ENCODE data around the gene MIA3. TPM values are rescaled to one million over a fixed set of nuclear protein-coding genes. Genes with fewer than 3 reads are reported as not detected.

Gene MIA3
- total RNA-seq, 1 experiment from 2014 or later, result 56.3 TPM

DNA sequence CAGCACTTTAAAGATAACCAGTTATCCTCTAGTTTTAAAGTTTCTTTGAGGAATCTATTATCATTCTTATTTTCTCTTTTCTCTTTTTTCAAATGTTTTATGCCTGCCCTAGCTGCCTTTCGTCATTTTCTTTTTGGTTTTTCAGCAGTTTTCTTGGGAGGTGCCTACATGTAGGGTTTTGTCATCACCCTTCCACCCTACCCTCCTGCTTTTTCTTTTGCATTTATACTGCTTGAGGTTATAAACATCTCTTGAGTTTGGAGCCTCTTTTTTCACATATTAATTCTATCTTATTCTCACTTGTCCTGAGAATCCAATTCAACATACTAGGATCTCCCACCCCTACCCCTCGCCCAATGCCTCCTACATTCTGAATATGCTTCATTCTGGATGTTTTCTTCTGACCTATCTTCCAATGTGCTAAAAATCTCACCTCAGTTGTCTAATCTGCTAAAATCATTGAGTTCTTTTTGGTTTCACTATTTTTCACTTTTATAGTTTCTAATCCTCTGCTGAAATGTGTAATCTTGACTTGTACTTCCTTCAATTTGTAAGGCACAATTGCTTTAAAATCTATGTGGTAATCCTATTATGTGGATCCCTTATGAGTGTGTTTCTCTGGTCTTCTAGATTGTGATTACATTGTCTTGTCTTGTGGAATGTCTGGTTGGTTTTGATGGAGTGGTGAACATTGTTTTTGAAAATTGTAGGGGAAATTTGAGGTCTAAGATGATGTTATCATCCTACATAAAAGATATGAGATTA, 38.7 kb downstream of the MIA3 start:
- Histone ChIP-seq H3K27ac (ENCODE audit: low read depth, low read length, poor library complexity, severe bottlenecking) (no peak overlapping the region), H3K27me3 (replicated peaks; ENCODE audit: insufficient read depth, low read depth, low read length, poor library complexity) (no peaks in the 10 kb centered on the region), H3K4me3 (ENCODE audit: low read depth, low read length, poor library complexity, severe bottlenecking) (no peak overlapping the region), H3K36me3 (ENCODE audit: insufficient read depth, low read length, poor library complexity, severe bottlenecking) (peaks cover 82% of the 10 kb centered on the region), H3K4me1 (ENCODE audit: insufficient read depth, low read length, poor library complexity, severe bottlenecking) (peaks cover 11% of the 10 kb centered on the region), H3K9me3 (ENCODE audit: low read depth, low read length, poor library complexity, severe bottlenecking) (no peaks in the 10 kb centered on the region)
- intact Hi-C loops (cut with micrococcal nuclease; ENCODE audit: unreplicated experiment), result no loop called here
- TF ChIP-seq, protein P1, sequence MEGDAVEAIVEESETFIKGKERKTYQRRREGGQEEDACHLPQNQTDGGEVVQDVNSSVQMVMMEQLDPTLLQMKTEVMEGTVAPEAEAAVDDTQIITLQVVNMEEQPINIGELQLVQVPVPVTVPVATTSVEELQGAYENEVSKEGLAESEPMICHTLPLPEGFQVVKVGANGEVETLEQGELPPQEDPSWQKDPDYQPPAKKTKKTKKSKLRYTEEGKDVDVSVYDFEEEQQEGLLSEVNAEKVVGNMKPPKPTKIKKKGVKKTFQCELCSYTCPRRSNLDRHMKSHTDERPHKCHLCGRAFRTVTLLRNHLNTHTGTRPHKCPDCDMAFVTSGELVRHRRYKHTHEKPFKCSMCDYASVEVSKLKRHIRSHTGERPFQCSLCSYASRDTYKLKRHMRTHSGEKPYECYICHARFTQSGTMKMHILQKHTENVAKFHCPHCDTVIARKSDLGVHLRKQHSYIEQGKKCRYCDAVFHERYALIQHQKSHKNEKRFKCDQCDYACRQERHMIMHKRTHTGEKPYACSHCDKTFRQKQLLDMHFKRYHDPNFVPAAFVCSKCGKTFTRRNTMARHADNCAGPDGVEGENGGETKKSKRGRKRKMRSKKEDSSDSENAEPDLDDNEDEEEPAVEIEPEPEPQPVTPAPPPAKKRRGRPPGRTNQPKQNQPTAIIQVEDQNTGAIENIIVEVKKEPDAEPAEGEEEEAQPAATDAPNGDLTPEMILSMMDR (conservative IDR thresholded peaks at IDR 0.05; ENCODE audit: low read depth, low read length), result no peak
- no peak for TF ChIP-seq EZH2 (IDR thresholded peaks at IDR 0.05; ENCODE audit: borderline replicate concordance, low read depth, low read length, poor library complexity, severe bottlenecking)
- ChIA-PET CTCF (no interaction called here), POLR2A (ENCODE audit: low non-redundant PET) (no interaction called here)
- no TSS peak for BruUV-seq (replicated peaks)
- DNase-seq (ENCODE audit: low spot score), result peak; percentile 42

DNA sequence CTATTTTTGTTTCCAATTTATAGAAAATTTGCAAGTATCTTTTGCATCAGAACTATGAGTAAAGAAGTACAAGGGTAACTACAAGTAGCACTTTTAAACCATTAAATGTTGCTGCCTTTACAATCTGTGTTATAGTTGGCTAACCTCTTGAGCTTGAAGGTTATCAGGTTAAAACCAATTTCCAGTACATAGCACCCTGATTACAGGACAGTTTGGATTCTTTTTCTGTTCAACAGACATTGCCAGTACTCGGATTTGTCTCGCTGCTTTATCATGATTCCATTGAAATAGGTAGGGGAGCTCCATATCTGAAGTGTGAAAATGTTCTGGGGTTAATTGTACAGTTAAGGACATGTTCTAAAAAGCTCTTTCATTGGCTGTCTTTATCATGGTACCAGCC, 40.0 kb downstream of the MIA3 start:
- Histone ChIP-seq H3K4me1 (ENCODE audit: insufficient read depth, low read length, poor library complexity, severe bottlenecking) (peaks cover 11% of the 10 kb centered on the region), H3K9me3 (ENCODE audit: low read depth, low read length, poor library complexity, severe bottlenecking) (no peaks in the 10 kb centered on the region), H3K4me3 (ENCODE audit: low read depth, low read length, poor library complexity, severe bottlenecking) (no peak overlapping the region), H3K27me3 (replicated peaks; ENCODE audit: insufficient read depth, low read depth, low read length, poor library complexity) (no peaks in the 10 kb centered on the region), H3K27ac (ENCODE audit: low read depth, low read length, poor library complexity, severe bottlenecking) (no peak overlapping the region), H3K36me3 (ENCODE audit: insufficient read depth, low read length, poor library complexity, severe bottlenecking) (peaks cover 83% of the 10 kb centered on the region)
- CTCF ChIA-PET, result no interaction called here
- POLR2A ChIA-PET (ENCODE audit: low non-redundant PET), result no interaction called here
- TF ChIP-seq EZH2 (IDR thresholded peaks at IDR 0.05; ENCODE audit: borderline replicate concordance, low read depth, low read length, poor library complexity, severe bottlenecking), result no peak
- TF ChIP-seq, protein P1 (conservative IDR thresholded peaks at IDR 0.05; ENCODE audit: low read depth, low read length), result no peak
- intact Hi-C loops (cut with micrococcal nuclease; ENCODE audit: unreplicated experiment), result no loop called here
- no TSS peak for BruUV-seq (replicated peaks)
- DNase-seq (ENCODE audit: low spot score), result no peak

DNA sequence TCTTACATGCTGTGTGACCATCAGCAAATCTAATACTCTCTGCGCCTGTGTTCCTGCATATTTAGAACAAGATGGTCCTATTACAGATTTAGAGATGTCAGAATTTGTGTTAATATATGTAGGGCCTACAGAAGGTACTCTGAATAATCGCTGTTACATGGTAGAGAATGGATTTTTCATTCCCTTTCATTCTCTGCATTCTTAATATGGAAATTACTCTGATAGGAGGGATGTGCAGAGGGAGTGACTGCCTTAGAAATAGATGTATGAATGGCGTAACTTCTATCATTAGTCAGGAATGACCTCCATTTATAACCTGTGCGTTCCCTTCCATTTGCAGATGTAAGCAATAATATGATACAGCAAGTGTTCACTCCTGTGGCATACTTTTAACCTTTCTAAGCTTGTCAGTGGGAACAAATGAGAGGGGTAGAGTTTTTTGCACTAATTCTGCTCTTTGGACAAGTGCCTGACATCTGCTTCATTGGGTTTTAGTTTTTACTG, 45.6 kb downstream of the MIA3 start:
- DNase-seq (ENCODE audit: low spot score), result no peak
- Histone ChIP-seq H3K36me3 (ENCODE audit: insufficient read depth, low read length, poor library complexity, severe bottlenecking) (peaks cover 95% of the 10 kb centered on the region), H3K27me3 (replicated peaks; ENCODE audit: insufficient read depth, low read depth, low read length, poor library complexity) (no peaks in the 10 kb centered on the region), H3K9me3 (ENCODE audit: low read depth, low read length, poor library complexity, severe bottlenecking) (no peaks in the 10 kb centered on the region), H3K27ac (ENCODE audit: low read depth, low read length, poor library complexity, severe bottlenecking) (no peak overlapping the region), H3K4me1 (ENCODE audit: insufficient read depth, low read length, poor library complexity, severe bottlenecking) (no peaks in the 10 kb centered on the region), H3K4me3 (ENCODE audit: low read depth, low read length, poor library complexity, severe bottlenecking) (no peak overlapping the region)
- TF ChIP-seq EZH2 (IDR thresholded peaks at IDR 0.05; ENCODE audit: borderline replicate concordance, low read depth, low read length, poor library complexity, severe bottlenecking), result no peak
- TF ChIP-seq, protein P1 (conservative IDR thresholded peaks at IDR 0.05; ENCODE audit: low read depth, low read length), result no peak
- intact Hi-C loops (cut with micrococcal nuclease; ENCODE audit: unreplicated experiment), result no loop called here
- ChIA-PET CTCF (no interaction called here), POLR2A (ENCODE audit: low non-redundant PET) (no interaction called here)
- BruUV-seq (replicated peaks), result no TSS peak
